GM12878 (cell line): Measurements from ENCODE around the gene CREB3. TPM values are rescaled to one million over a fixed set of nuclear protein-coding genes. Genes with fewer than 3 reads are reported as not detected.

ENCODE experiments used
- BHLHE40 ChIP-seq, 2 experiments: fragments of 450-650 bp in 1 of 2; IDR thresholded peaks; 2 replicates each; pipeline ENCODE4 v1.6.1; 2011 to 2017; ENCODE audit warnings: low read depth in 2 of 2, borderline replicate concordance in 1 of 2, improper control_type of control experiment in 1 of 2, low read length in 1 of 2, mild to moderate bottlenecking in 1 of 2
- CEBPZ ChIP-seq: fragments of 150-350 bp; IDR thresholded peaks from 2 replicates; pipeline ENCODE4 v1.6.1; 2016; ENCODE audit warnings: low read depth, low read length
- DPF2 ChIP-seq: fragments of 450-650 bp; IDR thresholded peaks from 2 replicates; pipeline ENCODE4 v1.6.1; 2017; ENCODE audit warnings: mild to moderate bottlenecking
- KAT2A ChIP-seq: conservative IDR thresholded peaks from 2 replicates; pipeline ENCODE4 v1.6.1; 2011; ENCODE audit warnings: low read depth, low read length; ENCODE audit not compliant: control insufficient read depth
- NKRF ChIP-seq: fragments of 450-650 bp; conservative IDR thresholded peaks from 2 replicates; pipeline ENCODE4 v1.6.1; 2017; ENCODE audit warnings: mild to moderate bottlenecking, moderate library complexity
- PAX8 ChIP-seq: fragments of 450-650 bp; IDR thresholded peaks from 2 replicates; pipeline ENCODE4 v1.6.1; 2017; ENCODE audit warnings: mild to moderate bottlenecking, moderate library complexity
- polyA plus RNA-seq, 11 experiments: library from polyadenylated mRNA; depleted of rRNA in 4 of 11; unstranded in 6 of 11; stranded (reverse) in 5 of 11; fragments of >200 nt; fragmentation: Nextera tagmentation in 4 of 11; fragmentation: Illumina TruSeq in 1 of 11; extraction: Ambion mirVana in 4 of 11; extraction: Trizol in 1 of 11; gene quantifications; 1 replicate in 1 of 11; 2 replicates in 10 of 11; pipeline versions ENCODE4 v1.2.1 to v1.2.3, GENCODE V29; 2011 to 2016; ENCODE audit warnings: inconsistent platforms in 2 of 11, missing spikeins in 2 of 11, low read depth in 1 of 11
- total RNA-seq, 4 experiments: library from RNA; depleted of rRNA in 3 of 4; stranded (reverse); fragments of >200 nt in 3 of 4; fragmentation: Illumina TruSeq in 1 of 4; extraction: Trizol in 1 of 4; gene quantifications; 2 replicates each; pipeline versions ENCODE4 v1.2.1 to v1.2.3, GENCODE V29; 2013 to 2021

The CREB3 gene
- total and polyA plus RNA-seq, 10 of the 15 experiments (the other 5 are each of a cell fraction or from before 2014, with no cell fraction given), result 9.8 to 38.9 (median 19.8) TPM

GRCh38 chr9:35731415-35732184 lies 866 bp upstream of the CREB3 start (continued):
- TF ChIP-seq NKRF (peak; percentile 43), CEBPZ (no peak), BHLHE40 (IDR thresholded peaks at IDR 0.05; ENCODE audit: borderline replicate concordance in 1 of 2, low read depth in 2 of 2, low read length in 1 of 2) (no peak), DPF2 (peak; percentile 6; the same call in 1 of the 2 replicates), KAT2A (no peak), PAX8 (no peak)
